ENCODE results near the gene ATXN7L1.

DNA sequence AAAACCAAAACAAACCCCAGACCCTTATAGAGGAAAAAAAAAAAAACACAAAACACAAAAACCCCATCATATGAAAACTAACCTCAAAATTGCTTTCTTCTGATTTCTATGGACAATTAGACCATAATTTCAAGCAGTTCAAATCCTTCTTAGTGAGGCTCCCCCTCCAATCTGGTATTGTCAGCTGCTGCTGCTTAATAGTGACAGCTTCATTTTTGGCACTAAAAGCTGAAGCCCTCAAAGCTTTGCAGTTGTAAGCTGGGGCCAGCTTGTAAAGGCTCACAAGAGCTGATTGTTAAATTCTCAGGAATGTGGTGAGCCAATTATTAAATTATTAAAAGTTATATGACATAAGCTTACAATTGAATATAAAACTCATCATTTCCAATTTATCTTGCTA, 21.9 kb downstream of the ATXN7L1 start:
- TF ChIP-seq, protein P1, sequence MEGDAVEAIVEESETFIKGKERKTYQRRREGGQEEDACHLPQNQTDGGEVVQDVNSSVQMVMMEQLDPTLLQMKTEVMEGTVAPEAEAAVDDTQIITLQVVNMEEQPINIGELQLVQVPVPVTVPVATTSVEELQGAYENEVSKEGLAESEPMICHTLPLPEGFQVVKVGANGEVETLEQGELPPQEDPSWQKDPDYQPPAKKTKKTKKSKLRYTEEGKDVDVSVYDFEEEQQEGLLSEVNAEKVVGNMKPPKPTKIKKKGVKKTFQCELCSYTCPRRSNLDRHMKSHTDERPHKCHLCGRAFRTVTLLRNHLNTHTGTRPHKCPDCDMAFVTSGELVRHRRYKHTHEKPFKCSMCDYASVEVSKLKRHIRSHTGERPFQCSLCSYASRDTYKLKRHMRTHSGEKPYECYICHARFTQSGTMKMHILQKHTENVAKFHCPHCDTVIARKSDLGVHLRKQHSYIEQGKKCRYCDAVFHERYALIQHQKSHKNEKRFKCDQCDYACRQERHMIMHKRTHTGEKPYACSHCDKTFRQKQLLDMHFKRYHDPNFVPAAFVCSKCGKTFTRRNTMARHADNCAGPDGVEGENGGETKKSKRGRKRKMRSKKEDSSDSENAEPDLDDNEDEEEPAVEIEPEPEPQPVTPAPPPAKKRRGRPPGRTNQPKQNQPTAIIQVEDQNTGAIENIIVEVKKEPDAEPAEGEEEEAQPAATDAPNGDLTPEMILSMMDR (IDR thresholded peaks at IDR 0.05; ENCODE audit: low read depth, low read length) = no peak
- TF ChIP-seq EZH2phosphoT487 (IDR thresholded peaks at IDR 0.05; ENCODE audit: low read depth) = no peak

Measured in OCI-LY3 (cell line).